Measurements from ENCODE around the gene NT5DC2. TPM values are rescaled to one million over a fixed set of nuclear protein-coding genes. Genes with fewer than 3 reads are reported as not detected.

NT5DC2 gene
- total RNA-seq, 1 experiment from 2014 or later, result 212 TPM

- H3K27ac Mint-ChIP-seq (ENCODE audit: unreplicated experiment), result no peak overlapping the region
- H3K27me3 Mint-ChIP-seq (ENCODE audit: insufficient read depth, unreplicated experiment), result no peaks in the 10 kb centered on the region
- Histone ChIP-seq H3K9me3 (no peaks in the 10 kb centered on the region), H3K36me3 (ENCODE audit: control insufficient read depth, insufficient read depth, low read length) (no peaks in the 10 kb centered on the region), H3K27me3 (replicated peaks; ENCODE audit: control insufficient read depth, insufficient read depth, low read length) (no peaks in the 10 kb centered on the region), H3K4me3 (ENCODE audit: low read depth, low read length) (no peak overlapping the region), H3K4me1 (no peaks in the 10 kb centered on the region)
- H3K36me3 Mint-ChIP-seq (ENCODE audit: insufficient read depth, unreplicated experiment), result no peaks in the 10 kb centered on the region
- no TSS peak for BruUV-seq (replicated peaks)
- H3K4me1 Mint-ChIP-seq (ENCODE audit: low read depth, unreplicated experiment), result peaks cover 6% of the 10 kb centered on the region
- ChIA-PET POLR2A (no interaction called here), CTCF (no interaction called here)
- no peak for TF ChIP-seq CTCF (IDR thresholded peaks at IDR 0.05; ENCODE audit: insufficient read depth in 1 of 2, low read depth in 1 of 2, low read length in 1 of 2, severe bottlenecking in 1 of 2, unreplicated experiment in 1 of 2)
- no peak for DNase-seq
- intact Hi-C loops (cut with micrococcal nuclease; ENCODE audit: unreplicated experiment), result no loop called here
- H3K4me3 Mint-ChIP-seq (ENCODE audit: unreplicated experiment), result no peak overlapping the region
- no peaks in the 10 kb centered on the region for H3K9me3 Mint-ChIP-seq (ENCODE audit: unreplicated experiment)
These were observed 29.8 kb downstream of the NT5DC2 start for GRCh38 chr3:52503788-52504424.

GRCh38 chr3:52502808-52503350, 30.8 kb downstream of the NT5DC2 start:
- no peak for DNase-seq
- H3K4me1 Mint-ChIP-seq (ENCODE audit: low read depth, unreplicated experiment), result peaks cover 6% of the 10 kb centered on the region
- ChIA-PET CTCF (no interaction called here), POLR2A (no interaction called here)
- Histone ChIP-seq H3K4me3 (ENCODE audit: low read depth, low read length) (no peak overlapping the region), H3K9me3 (no peaks in the 10 kb centered on the region), H3K27me3 (replicated peaks; ENCODE audit: control insufficient read depth, insufficient read depth, low read length) (no peaks in the 10 kb centered on the region), H3K4me1 (no peaks in the 10 kb centered on the region), H3K36me3 (ENCODE audit: control insufficient read depth, insufficient read depth, low read length) (no peaks in the 10 kb centered on the region)
- no peaks in the 10 kb centered on the region for H3K9me3 Mint-ChIP-seq (ENCODE audit: unreplicated experiment)
- H3K36me3 Mint-ChIP-seq (ENCODE audit: insufficient read depth, unreplicated experiment), result no peaks in the 10 kb centered on the region
- intact Hi-C loops (cut with micrococcal nuclease; ENCODE audit: unreplicated experiment), result no loop called here
- no peak for TF ChIP-seq CTCF (IDR thresholded peaks at IDR 0.05; ENCODE audit: insufficient read depth in 1 of 2, low read depth in 1 of 2, low read length in 1 of 2, severe bottlenecking in 1 of 2, unreplicated experiment in 1 of 2)
- no peak overlapping the region for H3K27ac Mint-ChIP-seq (ENCODE audit: unreplicated experiment)
- H3K27me3 Mint-ChIP-seq (ENCODE audit: insufficient read depth, unreplicated experiment), result no peaks in the 10 kb centered on the region
- no TSS peak for BruUV-seq (replicated peaks)
- no peak overlapping the region for H3K4me3 Mint-ChIP-seq (ENCODE audit: unreplicated experiment)

GRCh38 chr3:52502001-52502400, 31.7 kb downstream of the NT5DC2 start:
- Mint-ChIP-seq H3K27ac (ENCODE audit: unreplicated experiment) (no peak overlapping the region), H3K9me3 (ENCODE audit: unreplicated experiment) (no peaks in the 10 kb centered on the region), H3K4me3 (ENCODE audit: unreplicated experiment) (no peak overlapping the region), H3K27me3 (ENCODE audit: insufficient read depth, unreplicated experiment) (no peaks in the 10 kb centered on the region), H3K36me3 (ENCODE audit: insufficient read depth, unreplicated experiment) (no peaks in the 10 kb centered on the region), H3K4me1 (ENCODE audit: low read depth, unreplicated experiment) (peaks cover under 1% of the 10 kb centered on the region)
- no peaks in the 10 kb centered on the region for H3K36me3 ChIP-seq (ENCODE audit: control insufficient read depth, insufficient read depth, low read length)
- no peaks in the 10 kb centered on the region for H3K4me1 ChIP-seq
- POLR2A ChIA-PET, result no interaction called here
- no peak overlapping the region for H3K4me3 ChIP-seq (ENCODE audit: low read depth, low read length)
- no peaks in the 10 kb centered on the region for H3K9me3 ChIP-seq
- BruUV-seq (replicated peaks), result no TSS peak
- no peak for DNase-seq
- H3K27me3 ChIP-seq (replicated peaks; ENCODE audit: control insufficient read depth, insufficient read depth, low read length), result no peaks in the 10 kb centered on the region
- intact Hi-C loops (cut with micrococcal nuclease; ENCODE audit: unreplicated experiment), result no loop called here
- CTCF ChIA-PET, result no interaction called here
- no peak for TF ChIP-seq CTCF (IDR thresholded peaks at IDR 0.05; ENCODE audit: insufficient read depth in 1 of 2, low read depth in 1 of 2, low read length in 1 of 2, severe bottlenecking in 1 of 2, unreplicated experiment in 1 of 2)

Data from Caco-2 (cell line).